Stimulated activated CD4-positive, alpha-beta T cell treated with anti-CD3 and anti-CD28 coated beads, Interleukin-15, amount 100 ng/mL, for 48 hours (primary cell): ENCODE measurements around the gene DOK1.

Source experiments
- DNase-seq, 2 donors: peaks; one replicate each; pipeline ENCODE4 v3.0.0-alpha.2; 2020; ENCODE audit warnings: low read depth in 2 of 2

DOK1 gene

GRCh38 chr2:74525717-74526648, 28.5 kb upstream of the DOK1 start, which contains the start of gene DQX1:
Gene DQX1 (minus strand): TSS chr2:74526231. CDS start chr2:74525729, 502 bp downstream.
- DNase-seq, result no peak

- DNase-seq, result no peak
These were observed 27.8 kb upstream of the DOK1 start for GRCh38 chr2:74526649-74527230.

GRCh38 chr2:74527741-74528140, 26.8 kb upstream of the DOK1 start:
- no peak for DNase-seq

GRCh38 chr2:74528600-74529356, 25.7 kb upstream of the DOK1 start:
- DNase-seq, result no peak

GRCh38 chr2:74529357-74530238, 24.9 kb upstream of the DOK1 start, which contains the start of the genes AUP1 and HTRA2:
Gene AUP1 (minus strand): TSS chr2:74529706. CDS start chr2:74529629, 77 bp downstream.
Gene HTRA2 (plus strand): TSS chr2:74529933. CDS start chr2:74530007, 74 bp downstream.
- DNase-seq, result peak; percentile 92 to 94

GRCh38 chr2:74530239-74531187, 24.0 kb upstream of the DOK1 start:
- DNase-seq, result no peak

GRCh38 chr2:74531666-74532065, 22.9 kb upstream of the DOK1 start:
- DNase-seq, result no peak

- DNase-seq, result no peak
These were observed 22.3 kb upstream of the DOK1 start for GRCh38 chr2:74532222-74532621.

GRCh38 chr2:74533464-74533863, 21.1 kb upstream of the DOK1 start:
- DNase-seq, result no peak

GRCh38 chr2:74534411-74534810, 20.1 kb upstream of the DOK1 start:
- DNase-seq, result no peak

- no peak for DNase-seq
These were observed 19.0 kb upstream of the DOK1 start for GRCh38 chr2:74535440-74535965.

- DNase-seq, result no peak
These were observed 18.2 kb upstream of the DOK1 start for GRCh38 chr2:74536166-74536950.

- no peak for DNase-seq
These were observed 17.4 kb upstream of the DOK1 start for GRCh38 chr2:74537140-74537539.

GRCh38 chr2:74538881-74539339, 15.6 kb upstream of the DOK1 start:
- DNase-seq, result no peak

GRCh38 chr2:74540291-74540690, 14.2 kb upstream of the DOK1 start:
- DNase-seq, result no peak

GRCh38 chr2:74542978-74543377, 11.5 kb upstream of the DOK1 start:
- DNase-seq, result no peak

GRCh38 chr2:74544634-74545033, 9.9 kb upstream of the DOK1 start:
- DNase-seq, result no peak

- no peak for DNase-seq
These were observed 8.5 kb upstream of the DOK1 start for GRCh38 chr2:74546004-74546403.
